Stomach smooth muscle (tissue), 2 donors: ENCODE measurements around the gene TRIP13.
"Not testable (repeated sequence)": the region's sequence is repeated elsewhere in the genome, so short reads cannot be mapped to it uniquely, and the experiment has no call there.

ENCODE experiments used
- H3K27ac ChIP-seq: one replicate; pipeline ENCODE4 v1.7.0; 2013; ENCODE audit warnings: mild to moderate bottlenecking, low read length, inconsistent platforms
- H3K27me3 ChIP-seq, 2 donors: one replicate each; pipeline ENCODE4 v1.7.0; 2013; ENCODE audit warnings: low read length in 2 of 2; ENCODE audit not compliant: insufficient read depth in 2 of 2, control insufficient read depth in 1 of 2
- H3K36me3 ChIP-seq, 2 donors: one replicate each; pipeline ENCODE4 v1.7.0; 2013; ENCODE audit warnings: low read length in 2 of 2; ENCODE audit not compliant: control insufficient read depth in 2 of 2, insufficient read depth in 2 of 2
- H3K4me1 ChIP-seq: one replicate; pipeline ENCODE4 v1.7.0; 2013; ENCODE audit warnings: low read length; ENCODE audit not compliant: control insufficient read depth, insufficient read depth
- H3K4me3 ChIP-seq, 2 donors: one replicate each; pipeline ENCODE4 v1.7.0; 2013; ENCODE audit warnings: low read length in 2 of 2
- H3K9ac ChIP-seq, 2 donors: one replicate each; pipeline ENCODE4 v1.7.0; 2013; ENCODE audit warnings: low read length in 2 of 2, mild to moderate bottlenecking in 1 of 2
- H3K9me3 ChIP-seq, 2 donors: one replicate each; pipeline ENCODE4 v1.7.0; 2013; ENCODE audit warnings: low read length in 2 of 2; ENCODE audit not compliant: control insufficient read depth in 2 of 2
- donor health status: healthy.
- donor health status: Pancreatic carcinoma.

Gene TRIP13, protein sequence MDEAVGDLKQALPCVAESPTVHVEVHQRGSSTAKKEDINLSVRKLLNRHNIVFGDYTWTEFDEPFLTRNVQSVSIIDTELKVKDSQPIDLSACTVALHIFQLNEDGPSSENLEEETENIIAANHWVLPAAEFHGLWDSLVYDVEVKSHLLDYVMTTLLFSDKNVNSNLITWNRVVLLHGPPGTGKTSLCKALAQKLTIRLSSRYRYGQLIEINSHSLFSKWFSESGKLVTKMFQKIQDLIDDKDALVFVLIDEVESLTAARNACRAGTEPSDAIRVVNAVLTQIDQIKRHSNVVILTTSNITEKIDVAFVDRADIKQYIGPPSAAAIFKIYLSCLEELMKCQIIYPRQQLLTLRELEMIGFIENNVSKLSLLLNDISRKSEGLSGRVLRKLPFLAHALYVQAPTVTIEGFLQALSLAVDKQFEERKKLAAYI

GRCh38 chr5:892394-893136 lies at the start of gene TRIP13, which contains the start of gene BRD9:
TSS of gene TRIP13 (plus strand) at chr5:892884. CDS start at chr5:892999, 115 bp downstream.
TSS of gene BRD9 (minus strand) at chr5:892801. CDS start at chr5:892657, 144 bp downstream.
- Histone ChIP-seq H3K4me1 (peaks cover 24% of the 10 kb centered on the region), H3K27me3 (no peaks in the 10 kb centered on the region), H3K9ac (peak within 1 kb of the TSS; percentile 83 to 84), H3K4me3 (peak within 1 kb of the TSS; percentile 90 to 91), H3K9me3 (no peaks in the 10 kb centered on the region), H3K27ac (peak within 1 kb of the TSS; percentile 49), H3K36me3 (peaks cover 16 to 28% of the 10 kb centered on the region in 2 donors)

DNA sequence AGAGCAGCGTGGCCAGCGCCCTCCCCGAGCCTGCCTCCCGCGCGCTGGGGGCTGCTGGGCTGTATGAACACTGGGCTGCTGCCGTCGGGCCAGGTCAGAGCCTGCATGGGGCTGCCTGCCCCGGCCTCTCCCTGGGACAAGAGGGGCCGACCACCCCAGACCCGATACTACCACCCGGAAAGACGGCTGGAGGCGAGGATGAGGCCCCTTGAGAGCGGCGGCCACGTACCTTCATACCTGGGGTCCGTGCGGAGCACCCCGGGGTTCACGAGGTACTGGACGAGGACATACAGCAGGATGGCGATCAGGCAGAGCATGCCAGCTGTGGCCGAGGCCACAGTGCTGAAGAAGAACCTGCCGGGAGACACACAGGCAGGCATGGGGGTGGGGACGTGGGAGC lies 49.3 kb upstream of the TRIP13 start:
- H3K27me3 ChIP-seq, H3K4me3 ChIP-seq, H3K36me3 ChIP-seq, H3K27ac ChIP-seq, H3K4me1 ChIP-seq, H3K9me3 ChIP-seq, H3K9ac ChIP-seq: not testable (repeated sequence)

DNA sequence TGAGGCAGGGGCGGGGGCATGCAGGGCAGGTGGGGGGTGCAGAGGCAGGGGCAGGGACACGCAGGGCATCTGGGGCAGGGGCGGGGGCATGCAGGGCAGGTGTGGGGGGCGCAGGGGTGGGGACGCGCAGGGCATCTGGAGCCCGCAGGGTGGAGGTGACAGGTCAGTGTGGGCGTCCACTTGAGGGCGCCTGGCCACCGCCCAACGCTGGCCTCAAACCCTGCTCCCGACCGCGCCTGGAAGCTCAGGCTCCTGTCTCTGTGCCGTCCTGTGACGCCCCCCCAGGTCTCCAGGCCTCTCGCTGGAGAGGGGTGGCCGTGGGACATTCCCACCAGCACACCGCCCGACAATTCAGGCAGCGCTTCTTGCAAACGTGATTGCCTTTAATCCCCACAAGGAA lies 48.8 kb upstream of the TRIP13 start:
- H3K27ac ChIP-seq, H3K9me3 ChIP-seq, H3K36me3 ChIP-seq, H3K27me3 ChIP-seq, H3K9ac ChIP-seq, H3K4me1 ChIP-seq, H3K4me3 ChIP-seq: not testable (repeated sequence)

- not testable (repeated sequence) for H3K4me1 ChIP-seq, H3K9me3 ChIP-seq, H3K9ac ChIP-seq, H3K27ac ChIP-seq, H3K36me3 ChIP-seq, H3K27me3 ChIP-seq, H3K4me3 ChIP-seq
These were observed 48.3 kb upstream of the TRIP13 start for GRCh38 chr5:844426-844825.

DNA sequence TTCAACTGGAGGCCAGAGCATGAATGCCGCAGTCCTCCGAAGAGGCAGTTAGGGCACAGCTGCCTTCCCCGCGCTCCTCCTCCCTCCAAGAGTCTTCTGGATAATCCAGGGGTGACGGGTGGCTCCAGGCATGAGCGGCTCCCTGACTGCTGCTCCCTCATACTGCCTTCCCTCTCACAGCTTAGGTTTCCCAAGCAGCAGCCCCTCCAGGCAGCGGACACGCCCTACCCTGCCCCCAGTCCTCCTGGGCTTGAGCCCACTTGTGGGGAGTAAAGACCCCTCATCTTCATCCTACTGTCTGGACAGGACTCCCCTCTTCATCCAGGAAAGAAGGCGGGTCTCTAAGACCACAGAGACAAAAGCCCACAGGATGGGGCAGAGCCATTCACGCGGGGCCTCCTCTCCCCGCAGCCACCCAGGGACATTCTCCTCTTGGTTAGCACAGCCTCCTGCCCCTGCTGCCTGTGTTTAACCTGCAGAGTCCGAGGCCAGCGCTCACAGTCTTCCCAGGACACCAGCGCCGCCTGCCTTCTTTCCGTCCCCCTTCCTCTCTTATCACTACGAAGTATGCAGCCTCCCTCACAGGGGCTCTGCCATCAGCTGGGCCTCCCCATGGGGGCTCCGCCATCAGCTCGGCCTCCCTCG lies 47.5 kb upstream of the TRIP13 start:
- H3K4me1 ChIP-seq, H3K27ac ChIP-seq, H3K9ac ChIP-seq, H3K9me3 ChIP-seq, H3K36me3 ChIP-seq, H3K27me3 ChIP-seq, H3K4me3 ChIP-seq: not testable (repeated sequence)

- H3K4me3 ChIP-seq, H3K9me3 ChIP-seq, H3K36me3 ChIP-seq, H3K27me3 ChIP-seq, H3K9ac ChIP-seq, H3K27ac ChIP-seq, H3K4me1 ChIP-seq: not testable (repeated sequence)
These were observed 46.7 kb upstream of the TRIP13 start for GRCh38 chr5:845676-846601.

GRCh38 chr5:846602-847091 lies 46.0 kb upstream of the TRIP13 start:
- not testable (repeated sequence) for H3K9me3 ChIP-seq, H3K4me1 ChIP-seq, H3K9ac ChIP-seq, H3K4me3 ChIP-seq, H3K27ac ChIP-seq, H3K36me3 ChIP-seq
- peaks cover 7 to 10% of the 10 kb centered on the region in 2 donors for H3K27me3 ChIP-seq

- H3K36me3 ChIP-seq, H3K4me1 ChIP-seq: not testable (repeated sequence)
- H3K27me3 ChIP-seq = peaks cover 7 to 10% of the 10 kb centered on the region in 2 donors
These were observed 45.5 kb upstream of the TRIP13 start for GRCh38 chr5:847212-847611.

GRCh38 chr5:847736-848135 lies 44.9 kb upstream of the TRIP13 start:
- H3K36me3 ChIP-seq, H3K4me1 ChIP-seq, H3K9ac ChIP-seq, H3K9me3 ChIP-seq, H3K4me3 ChIP-seq, H3K27ac ChIP-seq: not testable (repeated sequence)
- H3K27me3 ChIP-seq = peaks cover 10 to 12% of the 10 kb centered on the region in 2 donors

More at GRCh38 chr5:847212-847611, 45.5 kb upstream of the TRIP13 start:
- H3K9me3 ChIP-seq, H3K4me3 ChIP-seq, H3K27ac ChIP-seq, H3K9ac ChIP-seq: not testable (repeated sequence)

DNA sequence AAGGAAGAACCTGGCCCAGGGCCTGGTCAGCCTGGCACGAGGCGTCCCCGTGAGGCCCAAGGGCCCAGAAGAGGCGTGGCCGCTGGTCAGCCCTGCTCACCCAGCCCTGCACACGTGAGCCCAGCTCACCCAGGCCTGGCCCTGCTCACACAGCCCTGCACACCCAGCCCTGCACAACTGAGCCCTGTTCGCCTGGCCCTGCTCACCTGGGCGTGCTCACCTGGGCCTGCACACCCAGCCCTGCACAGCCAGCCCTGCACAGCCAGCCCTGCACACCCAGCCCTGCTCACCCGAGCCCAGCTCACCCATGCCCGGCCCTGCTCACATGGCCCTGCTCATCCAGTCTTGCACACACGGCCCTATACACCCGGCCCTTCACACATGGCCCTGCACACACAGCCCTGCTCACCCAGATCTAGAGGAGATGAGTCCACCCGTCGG lies 44.0 kb upstream of the TRIP13 start:
- peaks cover 12 to 18% of the 10 kb centered on the region in 2 donors for H3K27me3 ChIP-seq
- peaks cover 4% of the 10 kb centered on the region for H3K4me1 ChIP-seq
- no peaks in the 10 kb centered on the region for H3K36me3 ChIP-seq
- no peak overlapping the region for H3K27ac ChIP-seq
- no peaks in the 10 kb centered on the region for H3K9me3 ChIP-seq
- no peak overlapping the region for H3K4me3 ChIP-seq
- H3K9ac ChIP-seq = no peak overlapping the region
